ENCODE measurements around the gene CERKL. TPM values are rescaled to one million over a fixed set of nuclear protein-coding genes. Genes with fewer than 3 reads are reported as not detected.
A peak's percentile ranks its signal among the peaks of the same experiment; 100 is the strongest.
"Not testable (repeated sequence)": the region's sequence is repeated elsewhere in the genome, so short reads cannot be mapped to it uniquely, and the experiment has no call there.

The CERKL gene
- total and polyA plus RNA-seq, 2 of the 13 experiments (the other 11 are each of a cell fraction or from before 2014, with no cell fraction given): not detected

- TF ChIP-seq STAT6 (CRISPR knock-in tag; IDR thresholded peaks at IDR 0.05; ENCODE audit: borderline replicate concordance) (no peak), TRAFD1 (CRISPR knock-in tag; IDR thresholded peaks at IDR 0.05; ENCODE audit: borderline replicate concordance) (no peak), ZMYM4 (CRISPR knock-in tag; IDR thresholded peaks at IDR 0.05) (0 out of 2 replicates have a peak, but pooled peaks have one; percentile 17), ZNF775 (CRISPR knock-in tag; IDR thresholded peaks at IDR 0.05; ENCODE audit: borderline replicate concordance) (no peak)
These were observed at the start of gene CERKL (continued) for GRCh38 chr2:181656450-181657291.

GRCh38 chr2:181702519-181702918 lies 45.6 kb upstream of the CERKL start:
- H3K9ac ChIP-seq (ENCODE audit: insufficient read depth, low read depth, low read length); FAIRE-seq; ATAC-seq; H3K4me1 ChIP-seq (ENCODE audit: insufficient read depth, low read length); H3K27ac ChIP-seq (ENCODE audit: extremely low read length, insufficient read depth, low read length); H2AFZ ChIP-seq (ENCODE audit: low read length); H4K20me1 ChIP-seq (ENCODE audit: insufficient read depth, low read length); POLR2A ChIA-PET; BruUV-seq (replicated peaks); H3K4me3 ChIP-seq (replicated peaks in 1 of 3; ENCODE audit: insufficient read depth in 1 of 3, low read depth in 2 of 3, low read length in 3 of 3); CTCF ChIA-PET (ENCODE audit: low intra/inter-chr PET ratio, low total read pairs); H3K4me2 ChIP-seq (ENCODE audit: low read depth, low read length); intact Hi-C loops (cut with micrococcal nuclease; ENCODE audit: unreplicated experiment); H3K79me2 ChIP-seq (ENCODE audit: insufficient read depth, low read length); DNase-seq (ENCODE audit: low spot score); H3K36me3 ChIP-seq (replicated peaks in 1 of 2; ENCODE audit: control insufficient read depth in 1 of 2, insufficient read depth in 2 of 2, low read length in 2 of 2); H3K27me3 ChIP-seq (ENCODE audit: control insufficient read depth in 1 of 2, insufficient read depth in 2 of 2, low read length in 2 of 2): not testable (repeated sequence)
- in situ Hi-C loops (cut with HindIII; ENCODE audit: extremely low pct_ligation_motif_present, low pct_unique_long_range_greater_than_20kb): loop anchor here (25.0 kb wide), 1 partner anchor 1590 kb away; no protein-coding TSS in a partner anchor
- WGBS (ENCODE audit: low lambda C conversion rate): 45% methylated on average over 3 of the region's 3 CpGs
- H3K9me3 ChIP-seq (ENCODE audit: low read length): peaks cover 15% of the 10 kb centered on the region
